Esophagus muscularis mucosa (tissue), 3 donors: ENCODE results near the gene ATP2B2.

Experiments used
- POLR2A ChIP-seq: fragments of 450-650 bp; IDR thresholded peaks from one replicate; pipeline ENCODE4 v1.6.1; 2017; ENCODE audit warnings: antibody characterized with exemption, moderate library complexity, mild to moderate bottlenecking, low read depth
- TF ChIP-seq, protein P1 (sequence below), 3 experiments: fragments of 200-600 bp in 2 of 3; fragments of 450-650 bp in 1 of 3; sonication (generic) in 2 of 3; IDR thresholded peaks; one replicate each; pipeline ENCODE4 v1.5.1; 2017 to 2019; ENCODE audit warnings: antibody characterized with exemption in 3 of 3, mild to moderate bottlenecking in 2 of 3, moderate library complexity in 1 of 3

DNA sequence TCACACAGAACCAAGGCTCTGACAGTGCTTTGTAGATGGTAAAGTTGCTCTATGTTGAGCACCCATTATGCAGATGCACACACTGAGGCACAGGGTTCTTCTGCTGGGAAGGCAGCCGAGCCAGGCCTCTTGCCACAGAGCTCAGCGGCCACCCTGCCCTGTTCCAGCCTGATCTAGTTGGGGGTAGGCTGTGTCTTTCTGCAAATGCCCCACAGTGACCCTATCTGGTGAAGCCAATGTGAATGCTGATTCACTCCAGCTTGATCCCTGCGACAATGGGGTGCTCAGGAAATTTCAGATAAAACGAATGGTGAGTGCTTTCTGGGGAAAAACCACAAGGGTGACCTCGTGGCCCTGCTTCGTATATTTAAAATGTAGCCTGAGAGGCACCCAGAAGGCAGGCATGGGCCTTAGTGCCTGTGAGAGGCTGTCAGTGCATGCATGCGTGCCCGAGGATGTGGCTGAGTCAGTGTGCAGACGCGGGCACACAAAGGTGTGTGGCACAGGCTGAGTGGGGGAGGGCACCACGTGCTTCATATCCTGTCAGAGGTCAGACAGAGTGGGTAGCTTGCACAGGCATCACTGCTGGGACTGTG, 85.7 kb downstream of the ATP2B2 start:
- TF ChIP-seq, protein P1, sequence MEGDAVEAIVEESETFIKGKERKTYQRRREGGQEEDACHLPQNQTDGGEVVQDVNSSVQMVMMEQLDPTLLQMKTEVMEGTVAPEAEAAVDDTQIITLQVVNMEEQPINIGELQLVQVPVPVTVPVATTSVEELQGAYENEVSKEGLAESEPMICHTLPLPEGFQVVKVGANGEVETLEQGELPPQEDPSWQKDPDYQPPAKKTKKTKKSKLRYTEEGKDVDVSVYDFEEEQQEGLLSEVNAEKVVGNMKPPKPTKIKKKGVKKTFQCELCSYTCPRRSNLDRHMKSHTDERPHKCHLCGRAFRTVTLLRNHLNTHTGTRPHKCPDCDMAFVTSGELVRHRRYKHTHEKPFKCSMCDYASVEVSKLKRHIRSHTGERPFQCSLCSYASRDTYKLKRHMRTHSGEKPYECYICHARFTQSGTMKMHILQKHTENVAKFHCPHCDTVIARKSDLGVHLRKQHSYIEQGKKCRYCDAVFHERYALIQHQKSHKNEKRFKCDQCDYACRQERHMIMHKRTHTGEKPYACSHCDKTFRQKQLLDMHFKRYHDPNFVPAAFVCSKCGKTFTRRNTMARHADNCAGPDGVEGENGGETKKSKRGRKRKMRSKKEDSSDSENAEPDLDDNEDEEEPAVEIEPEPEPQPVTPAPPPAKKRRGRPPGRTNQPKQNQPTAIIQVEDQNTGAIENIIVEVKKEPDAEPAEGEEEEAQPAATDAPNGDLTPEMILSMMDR (IDR thresholded peaks at IDR 0.05): no peak
- no peak for TF ChIP-seq POLR2A
